H1 (cell line): ENCODE results near the gene TMA7. TPM values are rescaled to one million over a fixed set of nuclear protein-coding genes. Genes with fewer than 3 reads are reported as not detected.

ENCODE experiments used
- CTCF ChIA-PET: fragments of 300-600 bp; sonication (Branson Sonifier 250); formaldehyde crosslinking; loops from one replicate; lab custom pipeline; 2021; ENCODE audit not compliant: partially characterized antibody; lab: Charles Lee
- POLR2A ChIA-PET: fragments of 300-600 bp; sonication (Branson Sonifier 250); formaldehyde crosslinking; loops from one replicate; lab custom pipeline; 2021; ENCODE audit warnings: inconsistent platforms; ENCODE audit not compliant: partially characterized antibody; lab: Charles Lee
- DNase-seq, 2 experiments: peaks; one replicate each; pipeline versions ENCODE4 v3.0.0 to v3.0.0-alpha.2; 2010 to 2022; ENCODE audit warnings: low spot score in 2 of 2, low read depth in 1 of 2, mixed read lengths in 1 of 2
- FAIRE-seq: peaks from 2 replicates; lab custom pipeline; 2011; peaks lifted over from hg19 to GRCh38; lab: Jason Lieb, UNC
- H2AFZ ChIP-seq: 2 replicates; pipeline ENCODE4 v1.8.1; 2012; ENCODE audit warnings: low read length, inconsistent platforms
- H2AK5ac ChIP-seq: 2 replicates; pipeline ENCODE4 v1.6.1; 2013; ENCODE audit warnings: low read depth, low read length
- H2BK120ac ChIP-seq: replicated peaks from 2 replicates; pipeline ENCODE3; 2013; ENCODE audit warnings: low read depth, low read length, inconsistent platforms
- H2BK12ac ChIP-seq: 2 replicates; pipeline ENCODE4 v1.6.1; 2013; ENCODE audit warnings: low read depth, low read length
- H2BK15ac ChIP-seq: 2 replicates; pipeline ENCODE4 v1.6.1; 2013; ENCODE audit warnings: low read length
- H2BK20ac ChIP-seq: 2 replicates; pipeline ENCODE4 v1.6.1; 2013; ENCODE audit warnings: low read length
- H2BK5ac ChIP-seq: 2 replicates; pipeline ENCODE4 v1.6.1; 2013; ENCODE audit warnings: low read depth, low read length
- H3K14ac ChIP-seq: 2 replicates; pipeline ENCODE4 v1.6.1; 2013; ENCODE audit warnings: inconsistent platforms; ENCODE audit not compliant: insufficient read length
- H3K18ac ChIP-seq: 2 replicates; pipeline ENCODE4 v1.6.1; 2013; ENCODE audit warnings: low read length; ENCODE audit errors: extremely low read depth
- H3K23ac ChIP-seq: 2 replicates; pipeline ENCODE4 v1.6.1; 2013; ENCODE audit warnings: inconsistent platforms; ENCODE audit not compliant: insufficient read length
- H3K23me2 ChIP-seq: 2 replicates; pipeline ENCODE4 v1.6.1; 2013; ENCODE audit warnings: low read depth, low read length
- H3K27ac ChIP-seq: 2 replicates; pipeline ENCODE4 v1.6.1; 2011; ENCODE audit warnings: low read depth, low read length, inconsistent platforms
- H3K27me3 ChIP-seq, 4 experiments: replicated peaks in 1 of 4; 1 replicate in 1 of 4; 2 replicates in 3 of 4; pipeline versions ENCODE4 v1.6.1 to v1.8.1; 2011 to 2013; ENCODE audit warnings: low read length in 3 of 4, mild to moderate bottlenecking in 3 of 4, inconsistent platforms in 2 of 4, mixed read lengths in 2 of 4, moderate library complexity in 1 of 4; ENCODE audit not compliant: control insufficient read depth in 3 of 4, insufficient read depth in 3 of 4; ENCODE audit errors: extremely low read depth in 1 of 4
- H3K36me3 ChIP-seq, 4 experiments: 2 replicates each; pipeline versions ENCODE4 v1.6.1 to v1.8.1; 2011 to 2013; ENCODE audit warnings: mild to moderate bottlenecking in 4 of 4, low read length in 3 of 4, moderate library complexity in 2 of 4, control low read depth in 1 of 4, inconsistent platforms in 1 of 4; ENCODE audit not compliant: insufficient read depth in 4 of 4, control insufficient read depth in 2 of 4
- H3K4ac ChIP-seq: replicated peaks from 2 replicates; pipeline ENCODE3; 2013; ENCODE audit warnings: low read length, low read depth, mixed read lengths, inconsistent platforms; ENCODE audit not compliant: insufficient read length
- H3K4me1 ChIP-seq, 4 experiments: replicated peaks in 1 of 4; 1 replicate in 1 of 4; 2 replicates in 3 of 4; pipeline versions ENCODE4 v1.6.1 to v1.8.1; 2011 to 2013; ENCODE audit warnings: low read length in 3 of 4, inconsistent platforms in 2 of 4, mixed read lengths in 1 of 4; ENCODE audit not compliant: insufficient read depth in 4 of 4, control insufficient read depth in 3 of 4
- H3K4me2 ChIP-seq, 2 experiments: 2 replicates each; pipeline versions ENCODE4 v1.6.1 to v1.8.1; 2011 to 2013; ENCODE audit warnings: low read depth in 2 of 2, low read length in 2 of 2, control low read depth in 1 of 2, inconsistent platforms in 1 of 2, mild to moderate bottlenecking in 1 of 2; ENCODE audit not compliant: insufficient read depth in 1 of 2
- H3K4me3 ChIP-seq, 4 experiments: fragments of 200-600, 300-600 bp in 1 of 4; sonication (generic), shearing (Covaris generic), sonication (Bioruptor Twin) in 1 of 4; 2 replicates each; pipeline versions ENCODE4 v1.5.1 to v1.8.1; 2011 to 2016; ENCODE audit warnings: low read length in 4 of 4, low read depth in 3 of 4, control low read depth in 2 of 4, inconsistent platforms in 2 of 4, mild to moderate bottlenecking in 2 of 4, mixed read lengths in 1 of 4, moderate library complexity in 1 of 4; ENCODE audit not compliant: insufficient read depth in 2 of 4; ENCODE audit errors: extremely low read depth in 1 of 4
- H3K56ac ChIP-seq: replicated peaks from 2 replicates; pipeline ENCODE3; 2013; ENCODE audit warnings: low read depth, mild to moderate bottlenecking, mixed read lengths, low read length, inconsistent platforms; ENCODE audit not compliant: insufficient read length
- H3K79me1 ChIP-seq: 2 replicates; pipeline ENCODE4 v1.6.1; 2013; ENCODE audit warnings: low read depth, low read length, control low read depth
- H3K79me2 ChIP-seq, 2 experiments: 2 replicates each; pipeline versions ENCODE4 v1.6.1 to v1.8.1; 2012 to 2013; ENCODE audit warnings: low read length in 2 of 2, mild to moderate bottlenecking in 2 of 2, inconsistent platforms in 1 of 2; ENCODE audit not compliant: insufficient read depth in 2 of 2, control insufficient read depth in 1 of 2
- H3K9ac ChIP-seq, 4 experiments: replicated peaks in 1 of 4; 1 replicate in 1 of 4; 2 replicates in 3 of 4; pipeline versions ENCODE4 v1.6.1 to v1.8.1; 2011 to 2013; ENCODE audit warnings: low read depth in 3 of 4, low read length in 3 of 4, control low read depth in 2 of 4, mild to moderate bottlenecking in 2 of 4, moderate library complexity in 2 of 4, inconsistent platforms in 1 of 4; ENCODE audit errors: extremely low read depth in 1 of 4
- H3K9me3 ChIP-seq, 2 experiments: 2 replicates each; pipeline versions ENCODE4 v1.6.1 to v1.8.1; 2012 to 2013; ENCODE audit warnings: mild to moderate bottlenecking in 2 of 2, moderate library complexity in 2 of 2, control low read depth in 1 of 2, inconsistent platforms in 1 of 2, low read depth in 1 of 2, low read length in 1 of 2, mixed read lengths in 1 of 2; ENCODE audit not compliant: insufficient read depth in 2 of 2
- H4K20me1 ChIP-seq, 2 experiments: replicated peaks in 1 of 2; 2 replicates each; pipeline versions ENCODE3 to v1.8.1; 2011 to 2013; ENCODE audit warnings: inconsistent platforms in 2 of 2, low read length in 2 of 2, mild to moderate bottlenecking in 1 of 2; ENCODE audit not compliant: insufficient read depth in 2 of 2, control insufficient read depth in 1 of 2
- H4K5ac ChIP-seq: 2 replicates; pipeline ENCODE4 v1.6.1; 2013; ENCODE audit warnings: low read length, low read depth, mixed read lengths, inconsistent platforms; ENCODE audit not compliant: insufficient read length
- H4K8ac ChIP-seq: 2 replicates; pipeline ENCODE4 v1.8.0; 2013; ENCODE audit warnings: mild to moderate bottlenecking, moderate library complexity, low read length, inconsistent platforms; ENCODE audit not compliant: insufficient read depth; ENCODE audit errors: extremely low read depth
- H4K91ac ChIP-seq: replicated peaks from 2 replicates; pipeline ENCODE3; 2013; ENCODE audit warnings: low read length, mixed read lengths, inconsistent platforms; ENCODE audit not compliant: insufficient read length
- BACH1 ChIP-seq: IDR thresholded peaks from 2 replicates; pipeline ENCODE4 v1.6.1; 2012; ENCODE audit warnings: low read length, improper control_type of control experiment
- WGBS, 2 experiments: shearing (Covaris generic) in 1 of 2; methylation state at CpG; one replicate each; pipeline versions ENCODE4 v1.1.6 to v1.1.7; 2013 to 2015; ENCODE audit warnings: low lambda C conversion rate in 2 of 2, mixed read lengths in 2 of 2, inconsistent platforms in 1 of 2, low coverage in 1 of 2, missing lambda C conversion rate in 1 of 2; ENCODE audit not compliant: insufficient replicate concordance in 2 of 2, insufficient coverage in 1 of 2, insufficient read length in 1 of 2; ENCODE audit errors: extremely low coverage in 1 of 2, missing lambda C conversion rate in 1 of 2; 5-methylcytosine and 5-hydroxymethylcytosine counted together
- polyA plus RNA-seq, 7 experiments: library from polyadenylated mRNA; depleted of rRNA in 3 of 7; stranded (reverse) in 5 of 7; unstranded in 2 of 7; fragments of >200 nt in 5 of 7; fragments of 200-250 nt in 2 of 7; gene quantifications; 1 replicate in 5 of 7; 2 replicates in 1 of 7; 4 replicates in 1 of 7; pipeline versions ENCODE4 v1.2.1 to v1.2.3, GENCODE V29; 2011 to 2013; ENCODE audit warnings: missing spikeins in 2 of 7, mixed read lengths in 2 of 7
- total RNA-seq: library from RNA; stranded (reverse); fragmentation: NEBNext Ultra II Directional; extraction: Animal tissue kit (Norgen Biotek cat#: 25700); gene quantifications from 2 replicates; pipeline ENCODE4 v1.2.1, GENCODE V29; 2021

TMA7 gene
- total and polyA plus RNA-seq, 2 of the 8 experiments (the other 6 are each of a cell fraction or from before 2014, with no cell fraction given), result 138 to 305 TPM

DNA sequence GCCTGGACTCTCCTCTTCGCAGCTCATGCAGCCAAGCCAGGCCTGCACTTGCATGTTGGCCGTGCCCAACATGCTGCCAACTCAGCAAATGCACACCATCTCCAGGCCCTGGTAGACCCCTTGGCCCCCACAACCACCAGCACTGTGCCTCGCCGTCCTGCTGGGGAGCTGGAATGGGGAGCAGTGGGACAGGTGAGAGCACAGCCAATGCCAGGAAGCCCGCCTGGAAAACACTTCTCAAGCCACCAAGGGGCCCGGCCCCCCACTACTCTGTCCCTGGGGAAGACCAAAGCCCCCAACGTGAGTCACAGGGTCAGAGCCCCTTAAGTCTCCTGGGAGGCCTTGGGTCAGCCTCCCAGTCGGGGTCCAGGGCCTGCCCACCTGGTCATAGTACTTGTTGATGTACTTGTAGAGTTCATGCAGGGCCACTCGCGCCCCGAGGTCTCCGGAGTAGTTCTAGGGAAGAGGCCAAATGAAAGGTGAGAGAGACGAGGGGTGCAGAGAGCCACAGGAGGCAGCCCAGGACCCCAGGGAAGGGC lies 34.6 kb upstream of the TMA7 start:
- H3K23me2 ChIP-seq, result no peaks in the 10 kb centered on the region
- no peak overlapping the region for H2AFZ ChIP-seq
- no peaks in the 10 kb centered on the region for H3K9me3 ChIP-seq
- H2BK15ac ChIP-seq, result no peak overlapping the region
- H3K9ac ChIP-seq, result no peak overlapping the region
- peaks cover 38 to 67% (median 61%) of the 10 kb centered on the region in 4 experiments for H3K36me3 ChIP-seq
- no peaks in the 10 kb centered on the region for H3K79me1 ChIP-seq
- no peak overlapping the region for H2BK12ac ChIP-seq
- no peak for DNase-seq
- no peaks in the 10 kb centered on the region for H3K27me3 ChIP-seq
- FAIRE-seq, result no peak
- no peaks in the 10 kb centered on the region for H3K4me1 ChIP-seq
- H3K23ac ChIP-seq, result no peak overlapping the region
- H2BK5ac ChIP-seq, result no peak overlapping the region
- no peak overlapping the region for H3K27ac ChIP-seq
- H2BK120ac ChIP-seq, result no peak overlapping the region
- H2AK5ac ChIP-seq, result no peak overlapping the region
- no peak overlapping the region for H3K14ac ChIP-seq
- H4K20me1 ChIP-seq, result peaks cover 5 to 21% of the 10 kb centered on the region in 2 experiments
- WGBS, 2 experiments, result 92% methylated on average over 13 of the region's 13 CpGs; no CpG with 5 or more reads in 1 of the 2 experiments
- POLR2A ChIA-PET, result interaction anchor here (20.2 kb wide), 1 partner anchor 17 kb away, joined by 650 read pairs; the partner anchor contains the start of gene PLXNB1
- no peak overlapping the region for H3K56ac ChIP-seq
- CTCF ChIA-PET, result interaction anchor here (1.0 to 9.2 kb wide), 5 partner anchors 11 to 143 kb away, joined by 3 to 220 read pairs (median 8); no protein-coding TSS in a partner anchor
- no peak overlapping the region for H3K18ac ChIP-seq
- no peak overlapping the region; the same call in 1 of the 2 replicates for H4K8ac ChIP-seq
- H2BK20ac ChIP-seq, result no peak overlapping the region
- no peak overlapping the region for H3K4ac ChIP-seq
- no peaks in the 10 kb centered on the region for H3K79me2 ChIP-seq
- no peak overlapping the region for H4K5ac ChIP-seq
- no peak overlapping the region for H3K4me2 ChIP-seq
- H3K4me3 ChIP-seq, result no peak overlapping the region
- no peak overlapping the region for H4K91ac ChIP-seq
- no peak for TF ChIP-seq BACH1
